Measurements from ENCODE around the gene LIFR. TPM values are rescaled to one million over a fixed set of nuclear protein-coding genes. Genes with fewer than 3 reads are reported as not detected.

The LIFR gene
- total RNA-seq, 1 experiment from 2014 or later, result 66.1 TPM

DNA sequence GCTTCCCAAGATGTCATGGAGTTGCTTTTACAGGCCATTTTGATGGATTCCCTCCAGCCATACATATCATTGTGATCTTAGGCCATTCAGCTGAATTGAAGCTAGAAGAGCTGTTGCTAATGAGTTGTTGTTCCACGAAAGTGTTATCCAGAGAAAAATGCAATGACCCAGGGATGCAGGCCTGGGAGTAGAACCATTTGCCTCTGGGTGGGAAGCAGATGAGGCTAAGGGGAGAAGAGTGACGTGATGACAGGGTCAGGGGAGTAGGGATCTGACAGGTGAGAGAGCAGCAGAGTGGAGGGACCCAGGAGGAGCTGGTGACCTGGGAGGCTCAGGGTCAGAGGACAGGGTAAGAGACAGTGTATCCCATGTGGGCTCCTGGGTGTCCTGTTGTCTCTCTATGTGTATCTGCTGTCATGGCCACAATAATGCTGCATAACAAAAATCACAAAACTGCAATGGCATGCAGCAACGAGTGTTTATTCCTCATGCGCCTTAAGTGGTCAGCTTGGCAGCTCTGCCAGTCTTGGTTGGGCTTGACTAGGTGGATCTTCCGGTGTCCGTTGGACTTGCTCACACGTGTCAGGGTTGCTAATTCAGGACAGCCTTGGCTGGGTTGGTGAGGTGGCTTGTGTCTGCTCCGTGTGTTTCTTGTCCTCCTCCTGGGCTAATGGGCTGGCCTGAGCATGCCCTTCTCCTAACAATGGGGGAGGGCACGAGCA, 90.6 kb downstream of the LIFR start:
- DNase-seq (ENCODE audit: low spot score), result no peak

DNA sequence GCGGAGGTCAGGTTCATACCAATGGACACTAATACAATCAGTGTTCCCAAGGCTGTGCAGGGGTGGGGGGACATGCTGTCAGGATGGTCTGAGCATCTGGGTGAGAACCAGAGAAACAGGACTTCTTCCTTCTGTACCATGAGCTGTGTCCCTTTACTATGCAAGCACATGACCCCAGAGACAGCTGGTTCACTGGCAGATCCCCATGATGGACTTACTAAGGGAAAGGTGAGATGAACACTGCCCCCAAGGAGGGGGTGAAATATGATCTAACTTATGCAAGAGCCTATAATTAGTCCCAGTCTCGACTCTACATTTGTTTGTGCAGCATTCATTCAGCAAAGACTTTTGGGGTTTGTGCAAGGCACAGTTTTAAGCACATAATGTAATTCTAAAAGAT, 91.4 kb downstream of the LIFR start:
- no peak for DNase-seq (ENCODE audit: low spot score)

DNA sequence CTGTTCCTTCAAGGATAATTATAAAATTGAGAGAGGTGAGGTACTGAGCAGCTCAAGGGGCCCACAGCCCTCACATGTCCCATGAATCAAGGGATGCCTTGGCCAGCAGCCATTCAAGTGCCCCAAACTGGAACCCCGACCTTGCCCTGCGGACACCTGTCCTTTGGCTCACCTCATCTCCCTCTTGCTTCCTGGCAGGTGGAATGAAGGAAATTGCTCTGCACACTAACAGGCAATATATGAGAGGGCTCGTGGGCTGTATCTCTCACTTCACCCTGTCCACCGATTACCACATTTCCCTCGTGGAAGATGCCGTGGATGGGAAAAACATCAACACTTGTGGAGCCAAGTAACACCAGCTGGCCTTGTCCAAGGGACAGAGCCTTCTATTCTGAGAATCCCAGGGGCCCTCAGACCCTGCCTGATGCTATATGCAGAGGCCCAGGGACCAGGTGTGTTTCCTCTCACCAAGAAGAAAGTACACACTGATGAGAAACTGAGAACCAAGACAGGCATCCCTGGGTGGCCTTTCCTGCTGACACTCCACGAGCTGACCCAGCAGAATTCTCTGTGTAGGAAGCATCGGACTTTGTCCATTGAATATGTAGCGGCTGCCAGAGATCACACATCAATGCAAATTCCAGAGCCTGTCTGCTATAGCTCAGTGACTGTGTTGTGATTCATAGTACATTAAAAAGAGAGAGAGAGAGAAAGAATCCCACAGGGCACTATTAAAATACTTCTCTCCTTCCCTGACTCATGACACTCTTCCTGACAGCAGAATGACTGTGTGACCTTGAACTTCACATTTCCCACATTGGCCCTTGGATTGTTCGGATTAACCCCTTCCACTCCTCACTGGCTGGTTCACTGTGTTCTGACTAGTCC, 92.6 kb downstream of the LIFR start:
- peak; percentile 98 for DNase-seq (ENCODE audit: low spot score)

DNA sequence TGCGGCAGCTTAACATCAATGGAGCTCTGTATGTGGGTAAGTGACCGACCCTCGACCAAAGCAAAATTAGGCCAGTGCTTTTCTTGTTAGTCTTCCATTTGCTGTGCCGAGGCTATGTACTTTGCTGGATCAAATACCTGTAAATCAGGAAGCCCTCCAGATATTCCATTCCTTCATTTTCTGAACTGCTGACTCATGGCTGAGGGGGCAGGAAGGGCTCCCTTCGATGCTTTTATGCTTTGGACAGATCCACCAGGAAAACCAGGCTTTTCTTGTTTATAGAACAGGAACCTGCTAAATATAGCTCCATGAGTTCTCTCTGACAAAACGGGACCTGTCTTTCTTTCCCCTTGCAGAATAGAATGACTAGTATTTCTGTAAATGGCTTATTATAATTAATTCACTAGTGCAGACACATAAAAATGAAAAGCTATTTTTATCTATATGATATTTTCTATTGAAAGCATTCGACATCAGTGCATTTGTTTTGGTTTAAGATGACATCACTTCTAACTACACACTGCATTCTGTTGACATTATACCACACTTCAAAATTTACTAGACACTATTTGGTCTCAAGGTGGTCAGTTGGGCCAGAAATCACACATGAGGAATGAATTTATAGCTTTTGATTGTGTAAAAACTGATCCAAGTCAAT, 93.3 kb downstream of the LIFR start:
- peak; percentile 72 for DNase-seq (ENCODE audit: low spot score)

DNA sequence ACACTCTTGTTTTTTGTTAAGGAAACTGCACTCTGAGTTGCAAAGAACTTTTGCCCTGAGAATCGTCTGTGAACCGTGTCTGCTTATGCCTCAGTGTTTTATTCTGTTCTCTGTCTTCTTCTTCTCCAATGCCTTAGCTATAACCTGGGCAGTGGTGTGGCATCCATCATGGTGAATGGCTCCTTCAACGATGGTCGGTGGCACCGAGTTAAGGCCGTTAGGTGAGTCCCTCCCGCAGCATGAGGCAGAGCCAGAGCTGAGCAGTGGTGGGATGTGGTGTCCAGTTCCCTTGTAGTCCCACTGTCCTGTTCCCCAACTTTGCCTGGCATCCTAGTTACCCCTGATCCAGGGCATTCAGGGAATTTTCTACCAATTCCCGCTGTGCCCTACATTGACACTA, 98.3 kb downstream of the LIFR start:
- DNase-seq (ENCODE audit: low spot score), result no peak

DNA sequence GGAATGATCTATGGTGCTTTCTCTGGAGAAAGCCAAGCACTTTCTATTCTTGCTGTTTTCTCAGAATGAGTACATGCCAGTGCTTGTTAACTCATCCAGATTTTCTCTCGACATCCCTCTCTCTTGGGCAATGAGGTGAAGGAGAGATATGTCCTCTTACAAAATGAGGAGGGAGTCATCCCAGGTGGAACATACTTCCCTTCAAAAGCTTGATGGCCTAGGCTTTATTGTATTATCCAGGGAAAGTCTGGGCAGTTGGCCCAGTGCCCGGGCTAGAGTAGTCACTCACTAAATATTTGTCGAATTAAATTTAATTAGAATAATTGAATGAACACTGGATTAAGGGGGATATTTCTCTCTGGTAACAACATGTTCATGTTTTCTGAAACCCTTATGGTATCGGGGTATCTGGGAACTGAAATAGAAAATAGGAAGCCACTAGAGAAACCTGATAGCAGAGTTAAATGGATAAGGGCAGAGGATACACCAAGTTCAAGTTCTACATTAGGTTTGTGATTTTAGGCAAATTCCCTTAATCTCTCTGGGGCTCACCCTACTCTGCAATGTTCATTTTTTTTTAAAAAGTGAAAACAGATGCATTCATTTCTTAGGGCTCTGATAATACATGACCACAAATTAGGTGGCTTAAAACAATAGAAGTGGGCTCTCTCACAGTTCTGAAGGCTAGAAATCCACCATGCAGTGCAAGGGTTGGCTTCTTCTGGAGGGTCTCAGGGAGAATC, 99.6 kb downstream of the LIFR start:
- DNase-seq (ENCODE audit: low spot score), result no peak

DNA sequence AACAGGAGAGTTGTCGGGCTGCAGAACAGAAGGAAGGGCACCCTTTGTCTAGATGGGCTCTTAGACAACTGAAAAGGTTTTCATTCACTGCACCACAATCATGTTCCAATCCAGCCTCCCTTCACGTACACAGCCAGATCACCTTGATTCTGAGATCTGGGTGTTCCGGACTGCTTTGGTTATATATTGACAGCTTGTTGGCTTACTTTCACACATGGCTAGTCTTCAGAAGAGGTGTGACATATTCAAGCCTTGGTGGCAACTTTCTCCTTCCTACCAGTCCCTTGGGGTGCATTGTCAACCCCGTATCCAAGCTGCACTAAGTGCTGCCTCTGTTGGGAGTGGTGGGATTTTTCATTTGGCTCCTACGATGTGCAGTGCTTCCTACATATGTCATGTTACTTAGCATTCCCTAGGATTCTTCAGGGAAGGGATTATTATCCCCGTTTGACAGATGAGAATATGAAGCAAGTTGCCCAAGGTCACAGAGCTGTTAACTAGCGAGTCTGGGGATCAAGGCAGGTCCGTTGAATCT, 100.6 kb downstream of the LIFR start:
- no peak for DNase-seq (ENCODE audit: low spot score)

DNA sequence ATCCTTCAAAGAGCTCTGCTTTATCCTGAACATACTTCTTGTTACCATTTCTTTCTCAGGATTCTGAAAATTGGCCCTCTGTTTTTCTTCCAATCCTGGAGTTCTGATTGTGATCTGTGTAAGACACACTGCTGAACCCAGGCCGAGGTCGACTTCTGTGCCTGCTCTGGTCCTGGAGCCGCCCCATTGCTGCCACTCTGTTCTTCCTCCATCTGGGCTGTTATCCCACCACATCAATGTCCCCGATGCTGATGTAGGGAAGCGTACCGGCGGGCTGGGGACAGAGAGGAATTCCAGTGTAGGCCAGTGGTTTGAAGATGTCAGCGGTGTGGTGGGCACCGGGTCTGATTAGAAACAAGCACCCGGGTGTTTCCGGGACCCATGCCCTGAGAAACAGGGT, 102.5 kb downstream of the LIFR start:
- DNase-seq (ENCODE audit: low spot score), result no peak

DNA sequence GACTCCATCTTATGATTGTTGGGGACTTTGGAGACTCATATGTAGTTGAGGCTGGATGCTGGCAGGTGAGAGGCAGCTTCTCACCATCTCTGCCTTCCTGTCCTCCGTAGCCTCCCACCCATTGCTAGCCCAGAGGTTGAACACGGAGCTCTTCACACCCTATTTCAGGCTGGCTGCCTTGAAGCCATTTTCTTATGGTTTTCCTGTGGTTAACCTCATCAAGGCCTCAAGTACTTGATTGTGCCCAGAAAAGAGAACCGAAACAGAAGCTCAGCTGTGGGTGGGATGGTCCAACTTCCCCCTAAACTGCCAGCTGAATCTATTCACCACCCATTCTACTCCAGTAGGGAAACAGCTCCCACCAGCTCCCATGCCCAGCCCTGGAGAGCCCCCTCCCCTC, 102.9 kb downstream of the LIFR start:
- no peak for DNase-seq (ENCODE audit: low spot score)

DNA sequence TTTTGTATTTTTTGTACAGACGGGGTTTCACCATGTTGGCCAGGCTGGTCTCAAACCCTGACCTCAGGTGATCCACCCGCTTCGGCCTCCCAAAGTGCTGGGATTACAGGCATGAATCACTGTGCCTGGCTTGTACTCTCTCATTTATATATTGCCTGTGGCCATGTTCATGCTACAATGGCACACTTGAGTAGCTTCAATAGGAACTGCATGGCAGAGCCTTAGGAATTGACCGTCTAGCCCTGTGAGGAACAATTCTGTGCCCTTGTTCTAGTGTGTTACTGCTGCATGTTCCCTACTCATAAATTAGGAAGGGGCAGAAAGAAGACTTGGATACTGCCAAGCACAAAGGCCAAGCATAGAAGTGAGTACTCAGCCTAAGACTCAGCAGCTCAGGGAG, 104.2 kb downstream of the LIFR start:
- DNase-seq (ENCODE audit: low spot score), result no peak

DNA sequence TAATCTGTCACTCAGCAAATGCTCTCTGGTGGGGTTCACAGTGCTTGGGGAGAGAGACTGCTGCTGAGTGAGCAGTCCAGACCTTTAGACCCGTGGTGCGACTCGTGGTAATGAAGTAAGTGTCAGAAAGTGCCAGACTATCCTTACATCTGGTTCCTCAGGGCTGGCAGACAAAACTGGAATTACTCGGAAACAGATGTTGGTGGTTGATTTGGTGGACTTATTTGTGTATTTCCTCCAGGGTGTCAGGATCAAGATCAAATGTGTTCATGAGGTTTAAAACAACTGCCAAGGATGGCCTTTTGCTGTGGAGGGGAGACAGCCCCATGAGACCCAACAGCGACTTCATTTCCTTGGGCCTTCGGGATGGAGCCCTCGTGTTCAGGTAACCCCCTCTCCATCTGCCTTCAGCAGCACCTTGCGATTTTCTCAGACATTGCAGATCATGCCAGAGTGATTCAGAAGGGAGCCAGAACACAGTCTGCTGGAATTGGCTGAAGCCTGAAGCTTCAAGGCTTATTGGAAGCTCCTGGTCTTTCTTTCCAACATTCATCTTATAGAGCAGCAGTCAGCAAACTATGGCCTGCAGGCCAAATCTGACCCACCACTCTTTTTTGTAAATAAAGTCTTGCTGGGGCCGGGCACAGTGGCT, 105.2 kb downstream of the LIFR start:
- DNase-seq (ENCODE audit: low spot score), result no peak

DNA sequence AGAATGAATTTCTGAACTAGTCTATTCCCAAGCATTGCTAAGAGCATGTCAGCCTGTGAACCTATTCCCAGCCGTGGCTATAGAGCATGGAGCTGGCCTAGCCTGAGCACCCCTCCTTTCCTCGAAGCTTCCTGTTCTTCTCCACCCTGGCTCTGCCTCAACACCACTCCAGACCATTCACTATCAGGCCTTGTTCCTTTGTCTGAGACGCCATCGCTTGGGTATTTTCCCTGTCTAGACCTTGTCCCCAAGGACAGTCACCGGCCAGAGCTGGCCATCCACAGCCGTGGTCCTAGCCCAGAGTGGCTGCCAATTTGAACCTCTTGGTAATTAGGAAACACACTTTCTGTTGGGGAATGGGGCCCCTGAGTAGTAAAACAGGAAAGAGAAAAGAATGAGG, 105.8 kb downstream of the LIFR start:
- DNase-seq (ENCODE audit: low spot score), result no peak

DNA sequence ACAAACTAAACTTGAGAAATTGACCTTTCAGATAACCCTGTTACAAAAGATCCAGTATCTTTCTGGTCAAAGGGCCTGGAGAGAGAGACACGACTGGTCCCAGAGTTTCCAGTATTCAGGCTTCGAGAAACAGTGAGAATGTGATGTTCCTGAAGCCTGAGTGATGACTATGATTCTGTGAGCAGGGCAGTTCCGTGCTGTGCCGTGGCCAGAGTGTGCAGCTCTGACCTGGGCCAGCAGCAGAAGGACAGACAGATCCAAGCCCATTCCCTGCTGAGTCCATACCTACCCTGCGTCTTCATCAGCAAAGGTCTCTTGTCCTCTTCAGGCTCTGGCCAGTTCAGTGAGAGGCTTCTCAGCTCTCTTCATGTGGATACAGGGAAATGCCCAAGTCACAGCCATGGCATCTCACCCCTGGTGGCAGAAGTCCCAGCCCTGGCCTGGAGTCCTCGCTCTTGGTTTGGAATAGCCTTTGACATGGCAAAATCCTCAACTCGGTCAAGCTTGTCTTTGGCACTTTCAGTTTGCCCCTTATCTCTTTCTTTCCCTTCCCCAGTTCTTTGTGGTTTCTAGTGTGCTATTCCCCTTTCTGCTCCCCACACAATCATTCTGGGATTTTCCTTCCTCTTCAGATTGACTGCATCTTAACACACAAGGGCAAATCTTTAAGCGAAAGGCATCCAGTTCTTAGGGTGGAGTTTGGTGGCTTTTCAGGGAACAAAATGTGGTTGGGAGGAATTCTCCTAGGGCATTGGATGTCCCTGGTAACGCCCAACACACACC, 107.7 kb downstream of the LIFR start:
- no peak for DNase-seq (ENCODE audit: low spot score)

DNA sequence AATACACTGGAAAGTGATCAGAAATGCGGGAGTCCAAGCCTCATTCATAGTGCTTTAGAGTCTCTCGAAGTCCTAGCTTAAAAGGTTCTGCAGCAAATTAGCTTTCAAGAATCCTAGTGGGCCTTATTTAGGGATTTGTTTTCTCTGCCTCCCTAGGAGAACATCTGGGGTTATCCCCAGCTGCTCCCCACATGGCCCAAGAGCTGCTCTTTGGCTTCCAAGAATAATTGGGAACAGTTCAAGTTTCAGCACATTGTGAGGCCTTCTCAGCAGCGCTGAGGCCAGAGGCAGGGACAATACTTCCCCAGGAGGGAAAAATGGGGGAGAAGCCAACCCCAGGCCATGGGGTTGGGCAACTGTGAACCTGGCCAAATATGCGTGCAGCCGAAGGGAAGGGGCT, 108.7 kb downstream of the LIFR start:
- DNase-seq (ENCODE audit: low spot score), result no peak

DNA sequence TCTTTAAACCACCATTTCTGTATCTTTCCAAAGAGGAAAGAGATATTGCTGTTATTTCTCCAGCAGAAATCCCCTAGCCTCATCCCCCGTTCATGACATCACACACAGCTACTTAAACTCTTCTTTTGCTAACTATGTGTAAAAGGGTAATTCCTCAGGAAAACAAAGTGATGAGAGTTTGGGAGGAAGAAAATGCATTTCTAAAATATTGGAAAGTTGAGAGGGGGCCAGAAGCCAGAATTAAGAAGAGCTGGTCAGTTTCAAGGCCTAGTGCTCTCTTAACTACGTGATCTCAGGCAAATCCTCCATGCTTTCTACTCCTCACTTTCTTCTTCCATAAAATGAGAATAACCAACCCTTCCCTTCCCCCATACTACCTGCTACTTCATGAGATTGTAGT, 109.4 kb downstream of the LIFR start:
- no peak for DNase-seq (ENCODE audit: low spot score)

DNA sequence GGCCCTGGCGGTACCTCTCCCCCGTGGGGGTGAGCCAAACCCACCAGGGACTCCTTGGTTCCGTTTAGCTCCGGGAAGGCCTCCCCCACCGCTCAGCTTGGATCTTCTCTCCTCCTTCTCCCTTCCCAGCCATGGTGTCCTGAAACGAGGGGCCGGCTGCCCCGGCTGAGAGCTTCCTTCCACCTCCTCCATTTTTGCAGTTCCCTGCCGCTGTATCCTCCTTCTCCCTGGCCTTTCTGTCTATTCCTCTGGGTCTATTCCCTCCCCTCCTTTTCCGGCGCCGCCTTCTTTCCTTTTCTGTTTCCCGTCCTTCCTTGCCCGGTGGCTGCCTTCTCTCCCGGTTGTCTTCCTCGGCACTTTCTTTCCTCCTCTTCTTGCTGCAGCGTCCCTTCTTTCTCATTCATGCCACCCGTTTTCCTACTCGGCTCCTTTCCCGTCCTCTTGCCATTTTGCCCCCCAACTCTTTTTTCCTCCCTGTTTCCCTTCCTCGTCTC, 110.4 kb downstream of the LIFR start:
- DNase-seq (ENCODE audit: low spot score), result no peak

DNA sequence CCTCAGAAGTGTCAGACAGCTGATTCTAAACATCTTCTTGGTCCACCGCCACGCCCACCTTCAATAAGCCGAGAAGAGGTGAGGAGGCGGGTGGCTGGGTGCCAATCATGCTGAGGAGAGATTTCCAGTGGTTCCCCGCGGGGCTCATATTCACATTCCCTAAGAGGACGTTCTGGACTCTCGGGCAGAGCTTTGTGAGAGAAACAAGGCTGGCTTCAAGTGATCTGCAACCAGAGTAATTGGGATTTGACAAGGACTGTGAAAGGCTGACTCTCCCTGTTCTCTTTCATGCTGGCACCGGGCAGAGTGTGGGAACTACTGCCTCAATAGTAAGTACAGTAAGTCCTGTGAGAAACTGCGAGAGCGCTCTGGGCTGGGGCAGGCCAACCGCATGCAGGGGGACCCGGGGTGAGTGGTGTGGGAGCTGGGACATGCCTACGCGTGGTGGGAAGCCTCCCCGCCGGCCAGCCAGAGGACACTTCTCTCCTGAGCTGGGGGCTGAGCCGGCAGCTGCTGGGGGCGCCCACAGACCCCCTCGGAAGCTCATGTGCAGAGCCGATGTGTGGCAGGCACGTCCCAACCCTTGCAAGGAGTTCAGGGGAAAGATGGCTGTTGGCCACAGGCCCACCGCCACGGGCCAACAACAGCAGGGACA, 110.9 kb downstream of the LIFR start:
- no peak for DNase-seq (ENCODE audit: low spot score)

DNA sequence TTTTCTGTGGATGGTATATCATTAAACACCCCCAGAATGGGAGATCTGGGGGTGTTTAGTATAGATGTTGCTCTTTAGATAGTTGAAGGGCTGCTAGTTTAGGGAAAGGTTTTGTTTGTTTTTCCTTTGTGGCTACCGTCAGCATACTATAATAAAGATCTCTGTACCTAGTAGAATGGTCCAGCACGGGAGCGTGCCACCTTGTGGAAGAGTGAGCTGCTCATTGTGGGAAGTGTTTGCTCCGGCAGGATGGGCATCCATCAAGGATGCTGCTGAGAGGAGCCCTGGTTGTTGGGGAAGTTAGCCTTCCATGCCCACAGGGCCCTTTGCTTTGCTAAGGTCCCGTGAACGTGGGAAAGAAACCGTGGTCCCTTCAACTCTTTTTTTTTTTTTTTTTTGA, 113.1 kb downstream of the LIFR start:
- DNase-seq (ENCODE audit: low spot score), result no peak

DNA sequence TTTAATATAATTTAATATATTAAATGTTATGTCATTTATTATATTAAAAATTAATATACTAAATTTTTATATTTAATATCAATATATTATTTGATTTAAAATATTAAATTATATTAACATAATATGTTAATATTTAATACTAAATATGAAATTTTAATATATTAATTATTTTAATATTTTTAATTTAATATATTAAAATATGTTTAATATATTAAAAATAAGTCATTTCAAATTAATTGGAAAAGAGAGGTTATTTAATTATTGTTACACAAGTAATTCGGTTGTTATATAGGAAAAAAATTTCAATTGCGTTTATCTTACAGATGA, 114.2 kb downstream of the LIFR start:
- DNase-seq (ENCODE audit: low spot score), result no peak
